Endothelial cell of umbilical vein (primary cell): ENCODE data around the gene STRBP. TPM values are rescaled to one million over a fixed set of nuclear protein-coding genes. Genes with fewer than 3 reads are reported as not detected.
"Not testable (repeated sequence)": the region's sequence is repeated elsewhere in the genome, so short reads cannot be mapped to it uniquely, and the experiment has no call there.

Experiments used
- BruUV-seq: library from RNA; stranded (reverse); fragments of 400-500 nt; replicated peaks from 2 replicates; lab custom pipeline; 2021; lab: Mats Ljungman, UMichigan
- CTCF ChIA-PET: fragments of 300-600, 350-600 bp; sonication (Branson Sonifier 250); formaldehyde crosslinking; loops from one replicate; lab custom pipeline; 2021; ENCODE audit warnings: antibody characterized with exemption, inconsistent platforms; lab: Charles Lee
- POLR2A ChIA-PET: fragments of 300-600, 350-600 bp; sonication (Branson Sonifier 250); formaldehyde crosslinking; loops from one replicate; lab custom pipeline; 2021; ENCODE audit warnings: antibody characterized with exemption, inconsistent platforms; lab: Charles Lee
- DNase-seq: peaks from one replicate; pipeline ENCODE4 v3.0.0-alpha.2; 2011; ENCODE audit warnings: low read depth, low spot score
- FAIRE-seq: peaks from 2 replicates; lab custom pipeline; 2011; peaks lifted over from hg19 to GRCh38; lab: Jason Lieb, UNC
- H2AFZ ChIP-seq: 2 replicates; pipeline ENCODE4 v1.6.0; 2012; ENCODE audit warnings: low read depth, low read length, control low read depth, inconsistent platforms
- H3K27ac ChIP-seq: 2 replicates; pipeline ENCODE4 v1.5.1; 2011; ENCODE audit warnings: low read depth, mild to moderate bottlenecking, control low read depth, low read length, moderate library complexity; ENCODE audit not compliant: insufficient read depth
- H3K27me3 ChIP-seq, 2 experiments: 2 replicates each; pipeline versions ENCODE4 v1.6.0 to v1.6.1; 2011; ENCODE audit warnings: low read length in 2 of 2, mixed read lengths in 1 of 2; ENCODE audit not compliant: control insufficient read depth in 2 of 2, insufficient read depth in 2 of 2
- H3K36me3 ChIP-seq, 2 experiments: 2 replicates in 1 of 2; 3 replicates in 1 of 2; pipeline ENCODE4 v1.5.1; 2011; ENCODE audit warnings: low read length in 2 of 2, mild to moderate bottlenecking in 1 of 2, moderate library complexity in 1 of 2; ENCODE audit not compliant: control insufficient read depth in 2 of 2, insufficient read depth in 2 of 2; ENCODE audit errors: extremely low read depth in 1 of 2
- H3K4me1 ChIP-seq: 3 replicates; pipeline ENCODE4 v1.5.1; 2011; ENCODE audit warnings: mild to moderate bottlenecking, low read length; ENCODE audit not compliant: control insufficient read depth, insufficient read depth; ENCODE audit errors: extremely low read depth
- H3K4me2 ChIP-seq: 2 replicates; pipeline ENCODE4 v1.6.1; 2011; ENCODE audit warnings: low read length, control low read depth, mixed read lengths; ENCODE audit not compliant: insufficient read depth
- H3K4me3 ChIP-seq, 3 experiments: fragments of 200-600 bp in 1 of 3; sonication (generic), shearing (Covaris generic) in 1 of 3; replicated peaks in 1 of 3; 2 replicates each; pipeline ENCODE4 v1.5.1; 2011 to 2016; ENCODE audit warnings: control low read depth in 3 of 3, low read length in 3 of 3, mild to moderate bottlenecking in 2 of 3, inconsistent platforms in 1 of 3, low read depth in 1 of 3, moderate library complexity in 1 of 3; ENCODE audit not compliant: insufficient read depth in 1 of 3
- H3K79me2 ChIP-seq: 2 replicates; pipeline ENCODE4 v1.6.0; 2012; ENCODE audit warnings: low read length, inconsistent platforms; ENCODE audit not compliant: control insufficient read depth, insufficient read depth
- H3K9ac ChIP-seq: replicated peaks from 2 replicates; pipeline ENCODE3; 2011; ENCODE audit warnings: low read length, control low read depth; ENCODE audit not compliant: insufficient read depth; ENCODE audit errors: extremely low read depth
- H3K9me1 ChIP-seq: replicated peaks from 3 replicates; pipeline ENCODE4 v1.6.0; 2011; ENCODE audit warnings: mild to moderate bottlenecking, low read length; ENCODE audit not compliant: control insufficient read depth, insufficient read depth; ENCODE audit errors: extremely low read depth
- H3K9me3 ChIP-seq: replicated peaks from 2 replicates; pipeline ENCODE4 v1.5.1; 2012; ENCODE audit warnings: low read length, inconsistent platforms; ENCODE audit not compliant: control insufficient read depth, insufficient read depth
- H4K20me1 ChIP-seq: replicated peaks from 2 replicates; pipeline ENCODE3; 2011; ENCODE audit warnings: mild to moderate bottlenecking, low read length; ENCODE audit not compliant: control insufficient read depth, insufficient read depth; ENCODE audit errors: extremely low read depth
- FOS ChIP-seq: IDR thresholded peaks from 2 replicates; pipeline ENCODE4 v1.6.1; 2011; ENCODE audit warnings: mild to moderate bottlenecking, low read length, moderate library complexity, borderline replicate concordance; ENCODE audit not compliant: insufficient read depth
- GATA2 ChIP-seq: IDR thresholded peaks from 2 replicates; pipeline ENCODE4 v1.7.0; 2011; ENCODE audit warnings: low read depth, mild to moderate bottlenecking, moderate library complexity, mixed read lengths, low read length; ENCODE audit not compliant: insufficient read length, insufficient read depth
- JUN ChIP-seq: IDR thresholded peaks from 2 replicates; pipeline ENCODE4 v1.6.1; 2011; ENCODE audit warnings: borderline replicate concordance, low read depth; ENCODE audit not compliant: insufficient read length, insufficient read depth
- MAX ChIP-seq: IDR thresholded peaks from 2 replicates; pipeline ENCODE4 v1.6.1; 2011; ENCODE audit not compliant: insufficient read depth, insufficient read length
- POLR2AphosphoS5 ChIP-seq: IDR thresholded peaks from 2 replicates; pipeline ENCODE4 v1.6.1; 2012; ENCODE audit warnings: low read depth, mild to moderate bottlenecking, control low read depth, low read length, moderate library complexity; ENCODE audit not compliant: insufficient read depth
- dilution Hi-C: fragments of 300-500 bp; cut with MboI; formaldehyde crosslinking; loops from one replicate; pipeline ENCODE4 v1.15.0; 2019; ENCODE audit warnings: low sequenced_read_pairs; ENCODE audit not compliant: extremely low pct_ligation_motif_present
- intact Hi-C: fragments of 100-400 bp; cut with micrococcal nuclease; formaldehyde crosslinking; loops from one replicate; pipeline ENCODE4 v1.10.0; 2022
- polyA plus RNA-seq, 4 experiments: library from polyadenylated mRNA; depleted of rRNA in 3 of 4; stranded (reverse) in 3 of 4; unstranded in 1 of 4; fragments of >200 nt; gene quantifications; 2 replicates each; pipeline versions ENCODE4 v1.2.1 to v1.2.3, GENCODE V29; 2011 to 2012; ENCODE audit warnings: missing spikeins in 1 of 4
- total RNA-seq: library from RNA; stranded (reverse); gene quantifications from 2 replicates; pipeline ENCODE4 v1.2.3, GENCODE V29; 2021

Gene STRBP
- total and polyA plus RNA-seq, 2 donors (not counting 3 experiments of a cell fraction or from before 2014, with no cell fraction given): 7.7 to 15.4 TPM

GRCh38 chr9:123281659-123282350, 13.4 kb upstream of the STRBP start:
- H3K9me1 ChIP-seq: no peaks in the 10 kb centered on the region
- H3K79me2 ChIP-seq: no peaks in the 10 kb centered on the region
- no TSS peak for BruUV-seq
- POLR2A ChIA-PET: interaction anchor here (0.7 kb wide), 1 partner anchor 11 kb away, joined by 8 read pairs; no protein-coding TSS in a partner anchor
- intact Hi-C loops: no loop called here
- DNase-seq (no peak), FAIRE-seq (no peak)
- no peaks in the 10 kb centered on the region for H3K36me3 ChIP-seq
- H4K20me1 ChIP-seq: no peaks in the 10 kb centered on the region
- CTCF ChIA-PET: interaction anchor here (1.0 to 1.7 kb wide), 3 partner anchors 15 to 30 kb away, joined by 3 to 6 read pairs (median 4); no protein-coding TSS in a partner anchor
- no peak overlapping the region for H3K4me2 ChIP-seq
- no peaks in the 10 kb centered on the region for H3K9me3 ChIP-seq
- no peaks in the 10 kb centered on the region for H3K4me1 ChIP-seq
- TF ChIP-seq JUN (no peak), MAX (no peak), GATA2 (no peak), POLR2AphosphoS5 (no peak), FOS (no peak)
- H3K4me3 ChIP-seq: no peak overlapping the region
- no peak overlapping the region for H3K9ac ChIP-seq
- dilution Hi-C loops: no loop called here
- H3K27ac ChIP-seq: no peak overlapping the region
- peaks cover 2 to 21% of the 10 kb centered on the region in 2 experiments for H3K27me3 ChIP-seq
- no peak overlapping the region for H2AFZ ChIP-seq

GRCh38 chr9:123278879-123279493, 10.6 kb upstream of the STRBP start:
- H3K9me3 ChIP-seq, intact Hi-C loops, FAIRE-seq, H4K20me1 ChIP-seq, H3K27ac ChIP-seq, DNase-seq, BruUV-seq, H3K36me3 ChIP-seq, H3K79me2 ChIP-seq, H2AFZ ChIP-seq, H3K4me1 ChIP-seq, H3K9me1 ChIP-seq, H3K4me2 ChIP-seq, POLR2A ChIA-PET, H3K9ac ChIP-seq, H3K4me3 ChIP-seq, CTCF ChIA-PET, dilution Hi-C loops: not testable (repeated sequence)
- H3K27me3 ChIP-seq: peaks cover 2 to 19% of the 10 kb centered on the region in 2 experiments
